Breast epithelium (tissue), 3 donors: ENCODE data around the gene UST.

Experiments used
- POLR2A ChIP-seq: fragments of 450-650 bp; IDR thresholded peaks from one replicate; pipeline ENCODE4 v1.6.1; 2016; ENCODE audit warnings: antibody characterized with exemption, mild to moderate bottlenecking, moderate library complexity
- TF ChIP-seq, protein P1 (sequence below), 3 donors: fragments of 450-650 bp; IDR thresholded peaks; one replicate each; pipeline ENCODE4 v1.5.1; 2016 to 2017; ENCODE audit warnings: antibody characterized with exemption in 3 of 3, mild to moderate bottlenecking in 3 of 3, moderate library complexity in 3 of 3

DNA sequence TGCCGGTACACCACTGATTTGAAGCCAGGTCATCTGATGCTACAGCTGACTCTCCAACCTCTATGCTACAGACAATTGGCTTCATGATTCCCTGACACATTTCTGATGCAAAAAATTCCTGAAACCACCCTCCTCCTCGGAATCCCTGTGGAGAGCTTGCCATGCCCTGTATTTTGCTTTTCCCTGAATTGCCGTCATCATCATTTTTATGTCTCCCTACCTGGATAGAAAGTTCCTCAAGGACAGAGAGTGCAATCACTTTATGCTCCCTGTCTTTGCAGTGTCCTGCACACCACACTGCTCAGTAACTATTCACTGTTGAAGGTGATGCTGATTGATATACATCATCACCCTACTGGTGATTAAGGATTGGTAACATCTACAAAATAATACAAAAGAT, 239.8 kb downstream of the UST start:
- no peak for TF ChIP-seq POLR2A
- TF ChIP-seq, protein P1, sequence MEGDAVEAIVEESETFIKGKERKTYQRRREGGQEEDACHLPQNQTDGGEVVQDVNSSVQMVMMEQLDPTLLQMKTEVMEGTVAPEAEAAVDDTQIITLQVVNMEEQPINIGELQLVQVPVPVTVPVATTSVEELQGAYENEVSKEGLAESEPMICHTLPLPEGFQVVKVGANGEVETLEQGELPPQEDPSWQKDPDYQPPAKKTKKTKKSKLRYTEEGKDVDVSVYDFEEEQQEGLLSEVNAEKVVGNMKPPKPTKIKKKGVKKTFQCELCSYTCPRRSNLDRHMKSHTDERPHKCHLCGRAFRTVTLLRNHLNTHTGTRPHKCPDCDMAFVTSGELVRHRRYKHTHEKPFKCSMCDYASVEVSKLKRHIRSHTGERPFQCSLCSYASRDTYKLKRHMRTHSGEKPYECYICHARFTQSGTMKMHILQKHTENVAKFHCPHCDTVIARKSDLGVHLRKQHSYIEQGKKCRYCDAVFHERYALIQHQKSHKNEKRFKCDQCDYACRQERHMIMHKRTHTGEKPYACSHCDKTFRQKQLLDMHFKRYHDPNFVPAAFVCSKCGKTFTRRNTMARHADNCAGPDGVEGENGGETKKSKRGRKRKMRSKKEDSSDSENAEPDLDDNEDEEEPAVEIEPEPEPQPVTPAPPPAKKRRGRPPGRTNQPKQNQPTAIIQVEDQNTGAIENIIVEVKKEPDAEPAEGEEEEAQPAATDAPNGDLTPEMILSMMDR (IDR thresholded peaks at IDR 0.05) = no peak
